Stomach smooth muscle (tissue), 2 donors: ENCODE results near the gene ADIG.

ENCODE experiments used
- H3K27ac ChIP-seq: one replicate; pipeline ENCODE4 v1.7.0; 2013; ENCODE audit warnings: mild to moderate bottlenecking, low read length, inconsistent platforms
- H3K27me3 ChIP-seq, 2 donors: one replicate each; pipeline ENCODE4 v1.7.0; 2013; ENCODE audit warnings: low read length in 2 of 2; ENCODE audit not compliant: insufficient read depth in 2 of 2, control insufficient read depth in 1 of 2
- H3K36me3 ChIP-seq, 2 donors: one replicate each; pipeline ENCODE4 v1.7.0; 2013; ENCODE audit warnings: low read length in 2 of 2; ENCODE audit not compliant: control insufficient read depth in 2 of 2, insufficient read depth in 2 of 2
- H3K4me1 ChIP-seq: one replicate; pipeline ENCODE4 v1.7.0; 2013; ENCODE audit warnings: low read length; ENCODE audit not compliant: control insufficient read depth, insufficient read depth
- H3K4me3 ChIP-seq, 2 donors: one replicate each; pipeline ENCODE4 v1.7.0; 2013; ENCODE audit warnings: low read length in 2 of 2
- H3K9ac ChIP-seq, 2 donors: one replicate each; pipeline ENCODE4 v1.7.0; 2013; ENCODE audit warnings: low read length in 2 of 2, mild to moderate bottlenecking in 1 of 2
- H3K9me3 ChIP-seq, 2 donors: one replicate each; pipeline ENCODE4 v1.7.0; 2013; ENCODE audit warnings: low read length in 2 of 2; ENCODE audit not compliant: control insufficient read depth in 2 of 2
- donor health status: healthy.
- donor health status: Pancreatic carcinoma.

The ADIG gene

DNA sequence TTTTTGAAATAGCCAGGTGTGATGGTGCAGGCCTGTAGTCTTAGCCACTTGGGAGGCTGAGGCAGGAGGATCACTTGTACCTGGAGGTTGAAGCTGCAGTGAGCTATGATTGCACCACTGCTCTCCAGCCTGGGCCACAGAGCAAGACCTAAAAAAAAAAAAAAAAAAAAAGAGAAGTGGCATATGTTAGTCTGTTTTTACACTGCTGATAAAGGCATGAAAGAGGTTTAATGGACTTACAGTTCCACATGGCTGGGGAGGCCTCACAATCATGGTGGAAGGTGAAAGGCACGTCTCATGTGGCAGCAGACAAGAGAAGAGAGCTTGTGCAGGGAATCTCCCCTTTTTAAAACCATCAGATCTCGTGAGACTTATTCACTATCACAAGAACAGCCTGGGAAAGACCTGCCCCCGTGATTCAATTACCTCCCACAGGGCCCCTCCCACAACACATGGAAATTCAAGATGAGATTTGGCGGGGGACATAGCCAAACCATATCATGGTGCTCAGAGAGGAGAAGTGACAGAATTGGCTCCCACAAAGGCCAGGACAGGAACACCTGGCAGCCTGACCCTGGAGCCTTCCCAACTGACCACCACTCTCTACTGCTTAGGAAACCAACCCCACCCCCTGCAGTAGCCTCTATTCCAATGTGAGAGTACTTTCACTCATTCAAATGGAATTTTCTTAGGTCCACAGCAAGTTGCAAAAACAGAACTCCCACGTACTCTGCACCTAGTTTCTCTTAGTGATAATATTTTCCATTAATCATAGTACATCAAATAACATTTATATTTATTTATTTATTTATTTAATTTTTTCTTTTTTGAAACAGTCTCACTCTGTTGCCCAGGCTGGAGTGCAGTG, 50.4 kb downstream of the ADIG start:
- H3K36me3 ChIP-seq, result no peaks in the 10 kb centered on the region
- no peaks in the 10 kb centered on the region for H3K4me1 ChIP-seq
- H3K27ac ChIP-seq, result no peak overlapping the region
- H3K9me3 ChIP-seq, result no peaks in the 10 kb centered on the region
- H3K27me3 ChIP-seq, result peaks cover 7 to 13% of the 10 kb centered on the region in 2 donors
- H3K4me3 ChIP-seq, result no peak overlapping the region
- H3K9ac ChIP-seq, result no peak overlapping the region

DNA sequence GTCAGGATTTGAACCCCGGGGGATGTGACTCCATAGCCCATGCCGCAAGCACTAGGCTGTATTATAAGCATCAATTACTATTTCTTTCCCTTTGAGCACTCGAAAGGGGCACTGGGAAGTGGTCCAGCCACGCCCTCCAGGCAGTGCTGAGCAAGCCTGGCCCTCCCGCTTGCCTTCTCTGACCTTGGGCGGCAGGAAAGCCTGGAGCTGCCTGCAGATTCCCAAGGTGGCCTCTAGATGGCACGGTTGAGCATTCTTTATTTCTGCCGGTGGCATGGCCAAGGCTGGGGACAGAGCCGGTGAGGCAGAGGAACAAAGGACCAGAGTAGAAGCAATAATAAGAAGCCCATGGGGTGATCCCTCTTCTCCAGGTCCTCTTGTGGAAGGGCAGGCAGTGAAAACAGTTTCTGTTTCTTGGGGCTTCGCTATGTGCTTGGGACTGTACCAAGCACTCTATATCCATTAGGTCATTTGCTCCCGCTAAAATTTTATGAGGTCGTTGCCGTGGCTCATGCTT, 52.6 kb downstream of the ADIG start:
- Histone ChIP-seq H3K4me1 (no peaks in the 10 kb centered on the region), H3K27ac (no peak overlapping the region), H3K9me3 (no peaks in the 10 kb centered on the region), H3K27me3 (peaks cover 7 to 11% of the 10 kb centered on the region in 2 donors), H3K36me3 (no peaks in the 10 kb centered on the region), H3K9ac (no peak overlapping the region), H3K4me3 (no peak overlapping the region)

DNA sequence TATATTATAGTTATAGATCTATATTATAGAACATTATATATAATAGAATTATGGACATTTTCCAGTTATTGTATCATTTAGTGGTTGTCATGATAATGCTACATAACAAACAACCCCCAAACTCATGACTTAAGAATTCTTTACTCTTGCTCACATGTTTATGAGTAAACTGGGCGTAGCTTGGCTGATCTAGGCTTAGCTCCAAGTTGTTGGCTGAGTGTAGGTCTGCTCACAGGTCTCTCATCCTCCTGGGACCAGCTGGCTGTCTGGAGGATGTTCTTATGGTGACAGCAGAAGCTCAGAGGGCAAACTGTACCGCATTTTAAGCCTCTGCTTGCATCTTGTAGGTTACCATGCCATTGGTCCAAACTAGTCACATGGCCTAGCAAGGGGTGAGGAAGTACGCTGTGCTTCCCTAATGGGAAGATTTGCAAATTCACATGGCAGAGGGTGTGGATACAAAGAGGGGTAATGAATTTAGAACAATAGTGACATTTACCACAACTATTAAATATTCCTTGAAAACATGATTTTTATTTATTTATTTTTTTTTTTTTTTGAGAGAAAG, 54.8 kb downstream of the ADIG start:
- Histone ChIP-seq H3K27ac (no peak overlapping the region), H3K9me3 (no peaks in the 10 kb centered on the region), H3K4me1 (no peaks in the 10 kb centered on the region), H3K4me3 (no peak overlapping the region), H3K36me3 (no peaks in the 10 kb centered on the region), H3K27me3 (peaks cover 7 to 15% of the 10 kb centered on the region in 2 donors), H3K9ac (no peak overlapping the region)
